NCI-H510A treated with DMSO at 0.1 percent for 48 hours (cell line): ENCODE results near the gene LYZ.

Experiments used
- DNase-seq: peaks from one replicate; lab custom pipeline; 2025; lab: John Stamatoyannopoulos, UW

The LYZ gene

DNA sequence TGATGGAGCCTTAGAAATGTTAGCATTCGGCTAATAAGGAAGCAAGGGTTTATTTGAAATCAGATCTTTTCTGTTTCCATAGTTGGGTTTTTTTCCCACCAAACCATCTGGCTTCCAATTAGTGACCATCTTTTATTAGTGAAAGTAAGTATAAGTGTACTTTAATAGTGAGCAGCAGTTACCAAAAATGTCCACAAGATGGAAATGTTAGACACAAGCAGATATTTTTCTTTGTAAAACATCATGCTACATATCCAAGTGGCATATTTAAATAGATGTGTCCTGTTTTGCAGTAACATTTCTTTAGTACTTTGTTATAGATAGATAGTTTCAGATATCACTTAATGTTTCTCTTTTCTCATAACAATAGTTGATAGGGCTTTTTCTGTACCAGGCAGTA is 40.2 kb downstream of the LYZ start:
- DNase-seq, result peak; percentile 19

DNA sequence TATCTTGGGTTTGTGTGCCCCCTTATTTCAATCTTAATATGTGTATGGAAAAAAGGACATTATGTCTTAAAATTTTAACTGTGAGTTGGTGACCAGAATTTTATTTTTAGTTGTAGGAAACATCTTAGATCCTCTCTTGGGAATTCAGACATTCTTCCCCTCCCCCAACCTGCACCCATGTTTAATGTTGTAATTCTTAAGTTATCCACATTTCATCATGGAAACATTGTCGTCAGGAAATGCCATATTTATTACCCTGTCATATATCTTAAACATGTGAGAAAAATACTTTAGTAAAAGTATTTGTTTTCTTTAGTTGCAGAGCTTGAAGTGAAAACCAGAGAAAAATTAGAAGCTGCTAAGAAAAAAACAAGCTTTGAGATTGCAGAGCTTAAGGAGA is 41.6 kb downstream of the LYZ start:
- no peak for DNase-seq

DNA sequence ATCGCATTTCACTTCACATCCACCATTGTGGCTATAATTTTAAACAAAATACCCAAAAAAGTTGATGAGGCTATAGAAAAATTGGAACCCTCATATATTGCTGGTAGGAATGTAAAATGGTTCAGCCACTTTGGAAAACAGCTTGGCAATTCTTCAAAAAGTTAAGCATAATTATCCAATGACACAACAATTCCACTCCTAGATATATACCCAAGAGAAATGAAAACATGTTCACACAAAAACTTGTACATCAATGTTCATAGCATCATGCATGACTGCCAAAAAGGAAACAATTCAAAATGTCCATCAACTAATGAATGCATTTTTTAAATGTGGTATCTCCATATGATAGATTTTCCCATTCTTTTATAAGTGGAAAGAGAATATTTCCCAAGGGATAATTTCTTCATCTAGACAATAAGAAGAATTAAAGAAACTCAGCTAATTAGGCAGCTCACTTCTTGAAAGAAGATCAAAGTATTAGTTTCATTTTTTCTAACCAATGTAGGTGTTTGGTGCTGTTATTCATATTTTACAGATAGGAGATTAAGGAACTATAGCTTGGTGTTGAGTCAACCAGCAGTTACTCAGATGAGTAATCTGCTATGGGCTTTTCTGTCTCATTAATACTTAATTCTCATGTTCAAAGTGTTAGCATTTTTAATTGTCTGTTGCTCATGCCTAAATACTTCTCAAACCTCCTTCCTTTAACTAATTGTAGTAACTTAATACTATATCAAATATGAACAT is 44.2 kb downstream of the LYZ start:
- no peak for DNase-seq

DNA sequence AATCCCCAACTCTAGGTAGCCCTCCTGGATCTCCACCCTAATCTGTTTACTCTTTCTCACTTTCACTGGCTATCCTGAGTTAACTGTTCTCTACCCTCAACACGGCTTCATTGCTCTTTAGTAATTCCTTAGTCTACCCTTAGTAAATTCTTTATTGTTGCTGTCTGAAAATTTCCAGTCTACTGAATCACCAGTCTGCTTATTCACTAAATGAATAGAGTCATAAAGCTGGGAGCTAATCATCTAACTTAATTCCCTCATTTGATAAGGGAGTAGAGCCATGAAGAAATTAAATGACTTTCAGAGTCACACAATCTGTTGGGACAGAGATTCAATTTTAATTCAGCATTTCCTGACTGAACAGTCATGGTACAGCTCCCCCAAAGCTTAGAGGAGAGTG is 47.9 kb downstream of the LYZ start:
- no peak for DNase-seq

DNA sequence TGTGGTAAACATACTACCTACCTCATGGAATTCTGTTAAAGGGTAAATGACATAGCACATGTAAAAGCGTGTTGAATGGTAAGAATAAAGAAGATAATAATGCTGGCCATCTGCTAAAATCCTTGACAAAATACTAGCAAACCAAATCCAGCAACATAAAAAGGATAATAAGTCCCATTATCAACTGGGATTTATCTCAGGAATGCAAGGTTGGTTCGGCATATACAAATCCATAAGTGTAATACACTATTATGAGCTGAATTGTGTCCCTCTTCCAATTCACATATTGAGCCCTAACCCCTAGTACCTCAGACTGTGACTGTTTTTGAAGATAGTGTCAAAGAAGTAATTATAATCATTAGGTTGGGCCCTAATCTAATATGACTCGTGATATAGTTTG is 48.8 kb downstream of the LYZ start:
- DNase-seq, result no peak

DNA sequence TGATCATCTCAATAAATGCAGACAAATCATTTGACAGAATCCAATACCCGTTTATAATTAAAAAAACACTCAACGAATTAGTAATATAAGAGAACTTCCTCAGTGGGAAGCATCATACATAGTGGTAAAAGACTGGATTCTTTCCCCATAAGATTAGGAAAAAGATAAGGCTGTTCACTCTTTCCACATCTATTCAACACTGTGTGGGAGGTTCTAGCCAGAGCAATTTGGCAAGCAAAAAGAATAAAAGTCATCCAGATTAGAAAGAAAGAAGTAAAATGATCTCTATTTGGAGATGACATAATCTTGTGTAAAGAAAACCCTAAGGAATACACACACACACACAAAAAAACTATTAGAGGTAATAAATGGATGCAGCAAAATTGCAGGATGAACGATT is 49.8 kb downstream of the LYZ start:
- no peak for DNase-seq

DNA sequence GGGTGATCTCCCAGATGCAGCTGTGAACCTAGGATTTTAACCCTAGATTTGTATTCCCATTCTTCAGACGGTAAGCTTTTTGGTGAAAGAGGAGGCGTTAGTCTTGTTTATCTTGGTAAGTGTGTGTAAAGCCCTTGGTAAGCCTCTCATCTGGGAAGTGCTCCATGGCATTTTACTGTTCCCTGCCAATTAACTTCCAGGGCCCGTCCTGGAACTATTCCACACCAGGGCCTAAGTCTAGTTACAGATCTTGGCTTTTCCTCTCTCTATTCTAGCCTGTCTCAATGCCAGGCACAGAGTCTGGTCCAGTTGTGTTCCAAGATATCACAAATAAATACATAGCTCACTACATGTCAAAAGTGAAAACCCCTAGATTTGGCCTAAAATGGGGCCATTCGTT is 53.8 kb downstream of the LYZ start:
- DNase-seq, result no peak
